Kidney glomerular epithelial cell (primary cell): Measurements from ENCODE around the gene CELSR3.

Source experiments
- DNase-seq: peaks from one replicate; lab custom pipeline; 2025; lab: John Stamatoyannopoulos, UW

The CELSR3 gene

GRCh38 chr3:48633743-48634142 lies 28.9 kb downstream of the CELSR3 start:
- no peak for DNase-seq

GRCh38 chr3:48633256-48633655 lies 29.4 kb downstream of the CELSR3 start:
- no peak for DNase-seq

- DNase-seq = no peak
Observed at GRCh38 chr3:48631516-48632448, 30.9 kb downstream of the CELSR3 start.

GRCh38 chr3:48630833-48631232 lies 31.9 kb downstream of the CELSR3 start:
- DNase-seq = no peak

GRCh38 chr3:48630407-48630806 lies 32.3 kb downstream of the CELSR3 start:
- no peak for DNase-seq

- DNase-seq = no peak
Observed at GRCh38 chr3:48629894-48630293, 32.8 kb downstream of the CELSR3 start.

- DNase-seq = no peak
Observed at GRCh38 chr3:48628277-48629017, 34.2 kb downstream of the CELSR3 start.

- DNase-seq = no peak
Observed at GRCh38 chr3:48625600-48625999, 37.1 kb downstream of the CELSR3 start.

GRCh38 chr3:48624767-48625166 lies 37.9 kb downstream of the CELSR3 start:
- DNase-seq = no peak

- DNase-seq = no peak
Observed at GRCh38 chr3:48623851-48624547, 38.7 kb downstream of the CELSR3 start.

GRCh38 chr3:48621461-48621869 lies 41.2 kb downstream of the CELSR3 start, which contains the start of gene TMEM89:
Gene TMEM89 (minus strand): TSS chr3:48621769. CDS start chr3:48621756, 13 bp downstream.
- no peak for DNase-seq

GRCh38 chr3:48619541-48620524 lies 42.9 kb downstream of the CELSR3 start:
- DNase-seq = no peak

GRCh38 chr3:48617559-48617958 lies 45.1 kb downstream of the CELSR3 start:
- DNase-seq = no peak

GRCh38 chr3:48614044-48614443 lies 48.6 kb downstream of the CELSR3 start:
- DNase-seq = no peak

- no peak for DNase-seq
Observed at GRCh38 chr3:48612309-48612708, 50.4 kb downstream of the CELSR3 start.

- DNase-seq = peak; percentile 80
Observed at GRCh38 chr3:48609088-48610005, 53.3 kb downstream of the CELSR3 start, which contains the start of gene UQCRC1. Gene UQCRC1 (minus strand): TSS chr3:48609646. CDS start chr3:48609620, 26 bp downstream.

GRCh38 chr3:48607519-48607918 lies 55.2 kb downstream of the CELSR3 start:
- no peak for DNase-seq

GRCh38 chr3:48601622-48601994 lies 61.1 kb downstream of the CELSR3 start:
- DNase-seq = no peak

- no peak for DNase-seq
Observed at GRCh38 chr3:48600711-48601621, 61.7 kb downstream of the CELSR3 start.
